ENCODE data around the gene MS4A15. TPM values are rescaled to one million over a fixed set of nuclear protein-coding genes. Genes with fewer than 3 reads are reported as not detected.

The MS4A15 gene
- polyA plus RNA-seq, 2 of the 4 experiments (the other 2 are of a cell fraction) = not detected

GRCh38 chr11:60747359-60747873 lies 9.3 kb upstream of the MS4A15 start:
- POLR2A ChIA-PET = no interaction called here
- CTCF ChIA-PET = interaction anchor here (0.8 to 1.5 kb wide), 3 partner anchors 9 to 19 kb away, joined by 3 to 4 read pairs (median 4); partner anchors contain the start of gene MS4A15

GRCh38 chr11:60748225-60748624 lies 8.4 kb upstream of the MS4A15 start:
- H3K9me3 ChIP-seq = 0 out of 3 replicates have a peak, but pooled peaks cover 4% of the 10 kb centered on the region
- DNase-seq (ENCODE audit: low read depth in 1 of 2, low spot score in 1 of 2) = no peak
- 64% methylated on average over 17 of the region's 17 CpGs for WGBS (ENCODE audit: missing lambda C conversion rate)
- no peak for ATAC-seq
- H3K4me2 ChIP-seq = no peak overlapping the region
- H3K4me1 ChIP-seq = no peaks in the 10 kb centered on the region
- ChIA-PET CTCF (no interaction called here), POLR2A (no interaction called here)
- no peak overlapping the region for H3K4me3 ChIP-seq
- H3K27ac ChIP-seq = no peak overlapping the region
- no peak for TF ChIP-seq FOSB (CRISPR knock-in tag; IDR thresholded peaks at IDR 0.05)
- TF ChIP-seq HOXB13 (CRISPR knock-in tag; IDR thresholded peaks at IDR 0.05; ENCODE audit: low read depth) = no peak
- no peak for TF ChIP-seq EHF (CRISPR knock-in tag; IDR thresholded peaks at IDR 0.05)
- TF ChIP-seq ZC3H11A (IDR thresholded peaks at IDR 0.05) = no peak
- FAIRE-seq = no peak

More at GRCh38 chr11:60747359-60747873, 9.3 kb upstream of the MS4A15 start:
- Histone ChIP-seq H3K27ac (no peak overlapping the region), H3K4me3 (no peak overlapping the region), H3K4me2 (no peak overlapping the region), H3K4me1 (no peaks in the 10 kb centered on the region), H3K9me3 (0 out of 3 replicates have a peak, but pooled peaks cover 4% of the 10 kb centered on the region)
- TF ChIP-seq SMC3 (IDR thresholded peaks at IDR 0.05) = no peak
- no peak for TF ChIP-seq CBX2 (IDR thresholded peaks at IDR 0.05; ENCODE audit: borderline replicate concordance, low read depth)
- no peak for TF ChIP-seq MAZ (IDR thresholded peaks at IDR 0.05; ENCODE audit: borderline replicate concordance, low read depth, low read length)
- TF ChIP-seq FOSL2 (IDR thresholded peaks at IDR 0.05) = no peak
- TF ChIP-seq FOSL2 (CRISPR knock-in tag; IDR thresholded peaks at IDR 0.05) = no peak
- no peak for TF ChIP-seq E2F6 (IDR thresholded peaks at IDR 0.05; ENCODE audit: borderline replicate concordance, low read depth)
- no peak for TF ChIP-seq EHMT2 (IDR thresholded peaks at IDR 0.05; ENCODE audit: low read depth)
- DNase-seq (ENCODE audit: low read depth in 1 of 2, low spot score in 1 of 2) (no peak), ATAC-seq (no peak), FAIRE-seq (no peak)
- 53% methylated on average over 14 of the region's 14 CpGs for WGBS (ENCODE audit: missing lambda C conversion rate)

GRCh38 chr11:60748821-60749220 lies 7.8 kb upstream of the MS4A15 start:
- CTCF ChIA-PET = interaction anchor here (1.5 kb wide), 1 partner anchor 14 kb away, joined by 5 read pairs; no protein-coding TSS in a partner anchor

GRCh38 chr11:60750911-60751310 lies 5.8 kb upstream of the MS4A15 start:
- ChIA-PET POLR2A (no interaction called here), CTCF (no interaction called here)
- ATAC-seq (no peak), FAIRE-seq (no peak), DNase-seq (ENCODE audit: low read depth in 1 of 2, low spot score in 1 of 2) (no peak)
- Histone ChIP-seq H3K4me3 (no peak overlapping the region), H3K4me2 (no peak overlapping the region), H3K9me3 (no peaks in the 10 kb centered on the region), H3K4me1 (no peaks in the 10 kb centered on the region), H3K27ac (no peak overlapping the region)
- 33% methylated on average over 3 of the region's 3 CpGs for WGBS (ENCODE audit: missing lambda C conversion rate)
- no peak for TF ChIP-seq ZFP36 (IDR thresholded peaks at IDR 0.05; ENCODE audit: borderline replicate concordance, partially characterized antibody)

More at GRCh38 chr11:60748821-60749220, 7.8 kb upstream of the MS4A15 start:
- H3K4me3 ChIP-seq = no peak overlapping the region
- TF ChIP-seq SMC3 (IDR thresholded peaks at IDR 0.05) = no peak
- no peak for TF ChIP-seq MAX (IDR thresholded peaks at IDR 0.05)
- no peak for TF ChIP-seq ZFP36 (IDR thresholded peaks at IDR 0.05; ENCODE audit: borderline replicate concordance, partially characterized antibody)
- peak in 1 of 2 experiments; percentile 32; a peak in 3 of 6 replicates for ATAC-seq
- FAIRE-seq = no peak
- H3K9me3 ChIP-seq = 0 out of 3 replicates have a peak, but pooled peaks cover 4% of the 10 kb centered on the region
- H3K4me2 ChIP-seq = no peak overlapping the region
- no peak for DNase-seq (ENCODE audit: low read depth in 1 of 2, low spot score in 1 of 2)
- POLR2A ChIA-PET = no interaction called here
- 23% methylated on average over 7 of the region's 8 CpGs for WGBS (ENCODE audit: missing lambda C conversion rate)
- no peak overlapping the region for H3K27ac ChIP-seq
- no peaks in the 10 kb centered on the region for H3K4me1 ChIP-seq

GRCh38 chr11:60753309-60753708 lies 3.4 kb upstream of the MS4A15 start:
- 0 out of 6 replicates have a peak, but pooled peaks of 1 of the 2 experiments have one; percentile 32 for ATAC-seq
- H3K4me1 ChIP-seq = no peaks in the 10 kb centered on the region
- H3K4me2 ChIP-seq = no peak overlapping the region
- 24% methylated on average over 4 of the region's 4 CpGs for WGBS (ENCODE audit: missing lambda C conversion rate)
- FAIRE-seq = no peak
- H3K4me3 ChIP-seq = no peak overlapping the region
- POLR2A ChIA-PET = no interaction called here
- H3K9me3 ChIP-seq = no peaks in the 10 kb centered on the region
- CTCF ChIA-PET = interaction anchor here (3.2 kb wide), 1 partner anchor 10 kb away, joined by 22 read pairs; no protein-coding TSS in a partner anchor
- no peak overlapping the region for H3K27ac ChIP-seq
- peak in 1 of 2 experiments; percentile 33 for DNase-seq (ENCODE audit: low read depth in 1 of 2, low spot score in 1 of 2)
- TF ChIP-seq ATOH8 (CRISPR knock-in tag; IDR thresholded peaks at IDR 0.05; ENCODE audit: low read depth) = no peak
- TF ChIP-seq E2F6 (IDR thresholded peaks at IDR 0.05; ENCODE audit: borderline replicate concordance, low read depth) = no peak
- no peak for TF ChIP-seq POLR2AphosphoS2 (conservative IDR thresholded peaks at IDR 0.05; ENCODE audit: low read length)
- peak; percentile 73 for TF ChIP-seq USF2 (IDR thresholded peaks at IDR 0.05)

Measured in A549 (cell line).